Activated naive CD4-positive, alpha-beta T cell treated with anti-CD3 and anti-CD28 coated beads, Interleukin-2, amount 10 ng/mL, durations not matched to agents 7 days and 5 days (primary cell): ENCODE measurements around the gene GPBAR1.

Experiments
- CTCF ChIA-PET: fragments of 350-600 bp; sonication (Branson Sonifier 250); formaldehyde crosslinking; loops from one replicate; lab custom pipeline; 2021; ENCODE audit warnings: antibody characterized with exemption; lab: Charles Lee
- DNase-seq: peaks from one replicate; pipeline ENCODE4 v3.0.0-alpha.2; 2020
- H3K27ac Mint-ChIP-seq: one replicate; pipeline ENCODE4 v1.8.0; 2021; ENCODE audit warnings: mild to moderate bottlenecking, moderate library complexity, mixed read lengths
- H3K27me3 Mint-ChIP-seq: one replicate; pipeline ENCODE4 v1.8.0; 2021; ENCODE audit warnings: mild to moderate bottlenecking, mixed read lengths
- H3K36me3 Mint-ChIP-seq: one replicate; pipeline ENCODE4 v1.8.0; 2021; ENCODE audit warnings: mixed read lengths
- H3K4me1 Mint-ChIP-seq: one replicate; pipeline ENCODE4 v1.8.0; 2021; ENCODE audit warnings: mixed read lengths
- H3K4me3 Mint-ChIP-seq: one replicate; pipeline ENCODE4 v1.8.0; 2021; ENCODE audit warnings: mild to moderate bottlenecking, moderate library complexity, mixed read lengths
- H3K9me3 Mint-ChIP-seq: one replicate; pipeline ENCODE4 v1.8.0; 2021; ENCODE audit warnings: mixed read lengths

The GPBAR1 gene

GRCh38 chr2:218290316-218291261, 29.8 kb downstream of the GPBAR1 start:
- Mint-ChIP-seq H3K36me3 (peaks cover 22% of the 10 kb centered on the region), H3K4me3 (peak overlapping the region; percentile 78), H3K9me3 (no peaks in the 10 kb centered on the region), H3K27ac (peak overlapping the region; percentile 88), H3K27me3 (peaks cover 4% of the 10 kb centered on the region), H3K4me1 (peaks cover 87% of the 10 kb centered on the region)
- peak; percentile 65 for DNase-seq
- CTCF ChIA-PET = interaction anchor here (0.6 to 15.2 kb wide), 9 partner anchors 9 to 562 kb away, joined by 3 to 195 read pairs (median 3); partner anchors contain the start of genes AAMP, CATIP and PNKD

GRCh38 chr2:218291318-218292047, 30.7 kb downstream of the GPBAR1 start:
- Mint-ChIP-seq H3K27me3 (peaks cover 4% of the 10 kb centered on the region), H3K9me3 (no peaks in the 10 kb centered on the region), H3K4me1 (peaks cover 78% of the 10 kb centered on the region), H3K36me3 (peaks cover 17% of the 10 kb centered on the region), H3K27ac (peak overlapping the region; percentile 88), H3K4me3 (peak overlapping the region; percentile 78)
- CTCF ChIA-PET = interaction anchor here (0.6 to 15.2 kb wide), 8 partner anchors 8 to 356 kb away, joined by 3 to 195 read pairs (median 4); partner anchors contain the start of genes AAMP, CATIP and PNKD
- DNase-seq = peak; percentile 51

- peak within 1 kb of the TSS; percentile 78 for H3K4me3 Mint-ChIP-seq
- peaks cover 4% of the 10 kb centered on the region for H3K27me3 Mint-ChIP-seq
- CTCF ChIA-PET = interaction anchor here (0.6 to 15.2 kb wide), 8 partner anchors 10 to 356 kb away, joined by 3 to 195 read pairs (median 4); partner anchors contain the start of genes AAMP, CATIP and PNKD
- H3K36me3 Mint-ChIP-seq = peaks cover 13% of the 10 kb centered on the region
- peak; percentile 82 for DNase-seq
- H3K9me3 Mint-ChIP-seq = no peaks in the 10 kb centered on the region
- H3K4me1 Mint-ChIP-seq = peaks cover 69% of the 10 kb centered on the region
- peak within 1 kb of the TSS; percentile 88 for H3K27ac Mint-ChIP-seq
Observed at GRCh38 chr2:218292048-218293014, 31.5 kb downstream of the GPBAR1 start, which contains the start of gene TMBIM1. Gene TMBIM1 (minus strand): TSS chr2:218292503. CDS start chr2:218282141, 10,362 bp downstream.

- CTCF ChIA-PET = interaction anchor here (0.7 to 15.2 kb wide), 4 partner anchors 21 to 112 kb away, joined by 3 to 195 read pairs (median 8); partner anchors contain the start of genes AAMP, CATIP and PNKD
- Mint-ChIP-seq H3K4me3 (no peak overlapping the region), H3K36me3 (peaks cover 8% of the 10 kb centered on the region), H3K27ac (no peak overlapping the region), H3K4me1 (peaks cover 55% of the 10 kb centered on the region), H3K27me3 (peaks cover 4% of the 10 kb centered on the region), H3K9me3 (no peaks in the 10 kb centered on the region)
- no peak for DNase-seq
Observed at GRCh38 chr2:218293715-218294429, 33.1 kb downstream of the GPBAR1 start.

GRCh38 chr2:218294430-218295022, 33.7 kb downstream of the GPBAR1 start:
- Mint-ChIP-seq H3K9me3 (no peaks in the 10 kb centered on the region), H3K4me3 (no peak overlapping the region), H3K27me3 (peaks cover 4% of the 10 kb centered on the region), H3K27ac (peak overlapping the region; percentile 33), H3K4me1 (peaks cover 50% of the 10 kb centered on the region), H3K36me3 (peaks cover 5% of the 10 kb centered on the region)
- no peak for DNase-seq
- CTCF ChIA-PET = interaction anchor here (1.0 to 15.2 kb wide), 3 partner anchors 21 to 108 kb away, joined by 3 to 195 read pairs (median 13); partner anchors contain the start of genes AAMP, CATIP and PNKD

GRCh38 chr2:218295029-218295428, 34.2 kb downstream of the GPBAR1 start:
- Mint-ChIP-seq H3K27me3 (peaks cover 6% of the 10 kb centered on the region), H3K27ac (peak overlapping the region; percentile 33), H3K9me3 (no peaks in the 10 kb centered on the region), H3K4me3 (no peak overlapping the region), H3K36me3 (peaks cover 4% of the 10 kb centered on the region), H3K4me1 (peaks cover 45% of the 10 kb centered on the region)
- CTCF ChIA-PET = interaction anchor here (1.0 to 15.2 kb wide), 3 partner anchors 22 to 109 kb away, joined by 3 to 195 read pairs (median 13); partner anchors contain the start of genes AAMP, CATIP and PNKD
- no peak for DNase-seq

- DNase-seq = no peak
- Mint-ChIP-seq H3K9me3 (no peaks in the 10 kb centered on the region), H3K27me3 (peaks cover 13% of the 10 kb centered on the region), H3K27ac (no peak overlapping the region), H3K4me3 (no peak overlapping the region), H3K4me1 (peaks cover 35% of the 10 kb centered on the region), H3K36me3 (no peaks in the 10 kb centered on the region)
- CTCF ChIA-PET = interaction anchor here (1.6 to 15.2 kb wide), 3 partner anchors 23 to 104 kb away, joined by 3 to 195 read pairs (median 13); partner anchors contain the start of genes AAMP, CATIP, CTDSP1 and PNKD
Observed at GRCh38 chr2:218296200-218296599, 35.4 kb downstream of the GPBAR1 start.

GRCh38 chr2:218296847-218297246, 36.0 kb downstream of the GPBAR1 start:
- CTCF ChIA-PET = interaction anchor here (1.6 to 15.2 kb wide), 3 partner anchors 24 to 103 kb away, joined by 3 to 195 read pairs (median 13); partner anchors contain the start of genes AAMP, CATIP, CTDSP1 and PNKD
- Mint-ChIP-seq H3K36me3 (no peaks in the 10 kb centered on the region), H3K27ac (no peak overlapping the region), H3K4me3 (no peak overlapping the region), H3K27me3 (peaks cover 15% of the 10 kb centered on the region), H3K4me1 (peaks cover 37% of the 10 kb centered on the region), H3K9me3 (no peaks in the 10 kb centered on the region)
- no peak for DNase-seq

- Mint-ChIP-seq H3K27ac (no peak overlapping the region), H3K9me3 (no peaks in the 10 kb centered on the region), H3K4me3 (no peak overlapping the region), H3K36me3 (no peaks in the 10 kb centered on the region), H3K4me1 (peaks cover 27% of the 10 kb centered on the region), H3K27me3 (peaks cover 20% of the 10 kb centered on the region)
- CTCF ChIA-PET = interaction anchor here (1.0 to 5.6 kb wide), 7 partner anchors 8 to 96 kb away, joined by 3 to 103 read pairs (median 7); partner anchors contain the start of genes AAMP, CATIP and PNKD
- DNase-seq = no peak
Observed at GRCh38 chr2:218298314-218298875, 37.6 kb downstream of the GPBAR1 start.

GRCh38 chr2:218300141-218300540, 39.3 kb downstream of the GPBAR1 start:
- Mint-ChIP-seq H3K4me1 (peaks cover 10% of the 10 kb centered on the region), H3K27ac (no peak overlapping the region), H3K9me3 (no peaks in the 10 kb centered on the region), H3K36me3 (no peaks in the 10 kb centered on the region), H3K27me3 (peaks cover 27% of the 10 kb centered on the region), H3K4me3 (no peak overlapping the region)
- DNase-seq = no peak
- CTCF ChIA-PET = interaction anchor here (0.6 to 5.6 kb wide), 6 partner anchors 10 to 348 kb away, joined by 3 to 103 read pairs (median 6); partner anchors contain the start of gene CATIP

- Mint-ChIP-seq H3K27me3 (peaks cover 32% of the 10 kb centered on the region), H3K4me1 (peaks cover 6% of the 10 kb centered on the region), H3K9me3 (no peaks in the 10 kb centered on the region), H3K27ac (peak overlapping the region; percentile 4), H3K36me3 (no peaks in the 10 kb centered on the region), H3K4me3 (no peak overlapping the region)
- DNase-seq = peak; percentile 94
- CTCF ChIA-PET = interaction anchor here (0.9 to 5.6 kb wide), 17 partner anchors 9 to 114 kb away, joined by 3 to 103 read pairs (median 5); partner anchors contain the start of genes CATIP, CTDSP1 and TMBIM1
Observed at GRCh38 chr2:218301176-218301819, 40.5 kb downstream of the GPBAR1 start.
